ENCODE results near the gene XPO6.

The XPO6 gene

GRCh38 chr16:28182183-28182582 lies 29.6 kb downstream of the XPO6 start:
- no peak overlapping the region for H3K4me3 ChIP-seq (ENCODE audit: low read depth, low read length)
- H3K36me3 ChIP-seq (replicated peaks), result no peaks in the 10 kb centered on the region
- peak; percentile 49 for DNase-seq
- in situ Hi-C loops (cut with HindIII; ENCODE audit: low pct_ligation_motif_present, low sequenced_read_pairs), result no loop called here
- peak overlapping the region; percentile 78 for H3K27ac ChIP-seq
- no peaks in the 10 kb centered on the region for H3K27me3 ChIP-seq (replicated peaks)
- no peak for TF ChIP-seq CTCF (IDR thresholded peaks at IDR 0.05; ENCODE audit: low read depth, low read length, missing control alignments)

- Histone ChIP-seq H3K4me3 (ENCODE audit: low read depth, low read length) (no peak overlapping the region), H3K27ac (peak overlapping the region; percentile 78), H3K36me3 (replicated peaks) (peaks cover 2% of the 10 kb centered on the region), H3K27me3 (replicated peaks) (no peaks in the 10 kb centered on the region)
- no peak for TF ChIP-seq CTCF (IDR thresholded peaks at IDR 0.05; ENCODE audit: low read depth, low read length, missing control alignments)
- DNase-seq, result peak; percentile 93
- in situ Hi-C loops (cut with HindIII; ENCODE audit: low pct_ligation_motif_present, low sequenced_read_pairs), result no loop called here
Observed at GRCh38 chr16:28181515-28181914, 30.2 kb downstream of the XPO6 start.

DNA sequence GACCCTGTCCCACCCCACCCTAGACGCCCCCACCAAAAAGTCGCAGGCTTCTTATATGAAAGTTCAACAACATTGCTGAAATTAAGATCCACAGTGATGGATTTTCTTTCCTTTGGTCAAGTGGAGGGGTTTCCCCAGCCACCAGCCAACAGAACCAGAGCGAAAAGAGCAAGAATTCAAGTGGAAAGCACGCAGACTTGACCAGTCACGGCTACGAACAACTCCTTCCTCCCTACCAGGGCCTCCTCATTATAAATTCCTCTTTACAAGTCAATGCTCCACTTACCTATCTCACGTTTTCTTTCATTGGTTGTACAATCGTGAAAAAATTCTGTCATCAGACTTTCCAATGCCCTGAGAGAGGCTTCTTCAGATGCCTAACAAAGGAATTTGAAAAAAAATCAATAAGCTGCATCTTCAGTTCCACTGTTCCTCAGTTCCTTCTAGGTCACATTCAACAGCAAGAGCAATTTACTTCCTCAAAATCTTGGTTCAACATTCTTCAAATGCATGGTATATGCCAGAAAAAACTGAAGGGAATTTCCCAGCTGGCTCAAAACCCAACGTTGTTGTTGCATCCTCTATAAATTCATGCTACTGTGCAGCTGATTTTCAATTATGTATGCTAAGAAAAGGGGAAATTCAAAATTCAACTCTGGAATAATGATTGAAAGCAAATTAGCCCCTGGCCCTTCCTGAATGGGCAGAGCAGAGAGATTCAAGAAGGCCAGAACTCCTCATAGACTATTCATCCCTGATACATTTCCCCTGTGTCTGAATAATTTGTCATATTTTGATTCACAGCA lies 30.9 kb downstream of the XPO6 start:
- in situ Hi-C loops (cut with HindIII; ENCODE audit: low pct_ligation_motif_present, low sequenced_read_pairs), result no loop called here
- no peak overlapping the region for H3K4me3 ChIP-seq (ENCODE audit: low read depth, low read length)
- TF ChIP-seq CTCF (IDR thresholded peaks at IDR 0.05; ENCODE audit: low read depth, low read length, missing control alignments), result no peak
- peaks cover 2% of the 10 kb centered on the region for H3K36me3 ChIP-seq (replicated peaks)
- peak overlapping the region; percentile 78 for H3K27ac ChIP-seq
- H3K27me3 ChIP-seq (replicated peaks), result no peaks in the 10 kb centered on the region
- DNase-seq, result no peak

- in situ Hi-C loops (cut with HindIII; ENCODE audit: low pct_ligation_motif_present, low sequenced_read_pairs), result no loop called here
- H3K4me3 ChIP-seq (ENCODE audit: low read depth, low read length), result no peak overlapping the region
- H3K27ac ChIP-seq, result peak overlapping the region; percentile 10
- H3K36me3 ChIP-seq (replicated peaks), result peaks cover 12% of the 10 kb centered on the region
- H3K27me3 ChIP-seq (replicated peaks), result no peaks in the 10 kb centered on the region
- no peak for TF ChIP-seq CTCF (IDR thresholded peaks at IDR 0.05; ENCODE audit: low read depth, low read length, missing control alignments)
- no peak for DNase-seq
Observed at GRCh38 chr16:28179354-28179753, 32.4 kb downstream of the XPO6 start.

GRCh38 chr16:28175715-28176114 lies 36.0 kb downstream of the XPO6 start:
- in situ Hi-C loops (cut with HindIII; ENCODE audit: low pct_ligation_motif_present, low sequenced_read_pairs), result no loop called here
- H3K36me3 ChIP-seq (replicated peaks), result peaks cover 20% of the 10 kb centered on the region

More at GRCh38 chr16:28175715-28176114, 36.0 kb downstream of the XPO6 start:
- no peak overlapping the region for H3K4me3 ChIP-seq (ENCODE audit: low read depth, low read length)
- no peak for DNase-seq
- no peak overlapping the region for H3K27ac ChIP-seq
- no peaks in the 10 kb centered on the region for H3K27me3 ChIP-seq (replicated peaks)
- TF ChIP-seq CTCF (IDR thresholded peaks at IDR 0.05; ENCODE audit: low read depth, low read length, missing control alignments), result no peak

All from brain microvascular endothelial cell (primary cell).